ENCODE data around the gene RPS6KA3.
A peak's percentile ranks its signal among the peaks of the same experiment; 100 is the strongest.

Gene RPS6KA3

DNA sequence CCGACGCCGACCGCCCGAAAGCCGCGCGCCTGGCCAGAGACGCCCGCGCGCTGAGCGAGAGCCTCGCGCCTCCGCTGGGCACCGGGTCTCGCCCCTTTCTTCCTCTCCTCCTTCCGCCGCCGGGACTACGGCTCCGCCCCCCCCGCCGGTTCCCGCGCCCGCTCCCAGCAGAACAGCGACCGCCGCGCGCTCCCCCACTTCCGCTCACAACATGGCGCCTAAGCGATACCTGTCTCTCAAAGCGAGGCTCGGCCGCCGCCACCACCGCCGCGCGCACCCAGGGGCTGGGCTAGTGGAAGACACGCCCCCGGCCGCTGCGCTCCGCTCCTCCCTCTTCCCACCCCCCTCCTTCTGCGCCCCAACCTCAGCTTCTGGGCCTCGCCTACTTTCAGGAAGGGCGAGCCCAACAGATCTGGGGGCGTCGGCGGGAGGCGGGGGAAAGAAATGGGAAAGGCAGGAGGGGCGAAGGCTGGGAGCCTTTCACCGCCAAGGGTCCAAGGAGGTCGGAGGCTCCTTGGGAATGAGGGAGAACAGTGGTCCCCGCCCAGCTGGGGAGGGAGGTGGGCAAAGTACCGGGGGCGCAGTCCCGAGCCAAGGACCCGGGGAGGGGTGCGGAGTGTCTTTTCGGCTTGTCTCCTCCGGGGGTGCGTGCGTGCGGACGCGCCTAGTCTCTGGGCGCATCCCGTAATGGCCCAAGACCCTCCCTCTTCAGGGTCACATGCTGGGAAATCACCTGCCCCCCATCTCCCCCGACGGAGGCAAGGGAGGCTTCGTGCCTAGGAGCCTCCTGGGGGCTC lies at the start of gene RPS6KA3:
TSS of gene RPS6KA3 (minus strand) at position 100 of the 797 bp plus-strand sequence. CDS start 277 bp downstream, outside the sequence.
- peaks cover 3% of the 10 kb centered on the region for H3K27me3 ChIP-seq
- H3K9me3 ChIP-seq: no peaks in the 10 kb centered on the region
- peak within 1 kb of the TSS; percentile 74 for H3K27ac ChIP-seq
- no peak for TF ChIP-seq CTCF (IDR thresholded peaks at IDR 0.05)
- H3K4me1 ChIP-seq (ENCODE audit: control insufficient read depth in 1 of 2, insufficient read depth in 1 of 2, low read depth in 1 of 2, low read length in 1 of 2): peaks cover 17 to 36% of the 10 kb centered on the region in 2 experiments
- H3K36me3 ChIP-seq: no peaks in the 10 kb centered on the region
- peak within 1 kb of the TSS; percentile 70 to 82 for H3K4me3 ChIP-seq (ENCODE audit: low read depth in 1 of 2, low read length in 1 of 2)

- Histone ChIP-seq H3K27me3 (no peaks in the 10 kb centered on the region), H3K4me3 (ENCODE audit: low read depth in 1 of 2, low read length in 1 of 2) (no peak overlapping the region), H3K36me3 (no peaks in the 10 kb centered on the region), H3K27ac (no peak overlapping the region), H3K9me3 (no peaks in the 10 kb centered on the region), H3K4me1 (ENCODE audit: control insufficient read depth in 1 of 2, insufficient read depth in 1 of 2, low read depth in 1 of 2, low read length in 1 of 2) (peaks cover 0 to 3% of the 10 kb centered on the region in 2 experiments)
- no peak for TF ChIP-seq CTCF (IDR thresholded peaks at IDR 0.05)
Measured at GRCh38 chrX:20315140-20315539, 48.4 kb upstream of the RPS6KA3 start.

DNA sequence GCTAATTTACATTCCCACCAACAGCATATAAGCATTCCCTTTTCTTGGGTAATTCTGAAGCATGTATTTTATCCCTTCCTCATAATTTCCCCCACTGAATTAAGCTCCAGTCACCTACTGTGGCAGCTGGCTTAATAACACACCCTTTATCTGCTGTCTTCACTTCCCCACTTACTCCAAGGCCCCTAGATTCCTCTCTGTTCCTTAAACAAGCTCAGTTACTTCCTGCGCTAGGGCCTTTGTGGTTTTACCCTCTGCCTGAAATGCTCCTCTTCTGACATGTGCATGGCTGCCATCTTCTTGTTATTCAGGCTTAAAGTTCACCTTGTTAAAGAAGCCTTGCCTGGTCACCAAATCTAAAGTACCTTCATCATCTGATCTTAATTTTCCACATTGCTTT lies 47.2 kb upstream of the RPS6KA3 start:
- no peaks in the 10 kb centered on the region for H3K36me3 ChIP-seq
- no peaks in the 10 kb centered on the region for H3K9me3 ChIP-seq
- TF ChIP-seq CTCF (IDR thresholded peaks at IDR 0.05): no peak
- no peak overlapping the region for H3K27ac ChIP-seq
- H3K4me1 ChIP-seq (ENCODE audit: control insufficient read depth in 1 of 2, insufficient read depth in 1 of 2, low read depth in 1 of 2, low read length in 1 of 2): peaks cover 0 to 3% of the 10 kb centered on the region in 2 experiments
- H3K4me3 ChIP-seq (ENCODE audit: low read depth in 1 of 2, low read length in 1 of 2): no peak overlapping the region
- H3K27me3 ChIP-seq: no peaks in the 10 kb centered on the region

DNA sequence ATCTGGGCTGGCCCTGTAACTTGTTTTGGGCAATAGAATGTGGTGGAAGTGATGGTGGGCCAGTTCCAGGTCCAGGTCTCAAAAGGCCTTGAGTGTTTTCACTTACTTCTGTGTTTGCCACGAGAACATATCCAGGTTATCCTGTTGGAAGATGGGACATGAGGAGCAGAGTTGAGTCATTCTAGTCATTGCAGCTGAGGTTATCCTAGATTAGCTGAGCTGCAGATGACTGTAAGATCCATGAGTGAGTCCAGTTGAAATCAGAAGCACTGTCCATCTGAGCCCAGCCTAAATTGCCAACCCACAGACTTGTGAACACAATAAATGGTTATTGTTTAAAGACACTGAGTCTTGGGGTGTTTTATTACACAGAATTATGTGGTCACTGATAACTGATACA lies 45.3 kb upstream of the RPS6KA3 start:
- Histone ChIP-seq H3K4me3 (ENCODE audit: low read depth in 1 of 2, low read length in 1 of 2) (no peak overlapping the region), H3K27me3 (no peaks in the 10 kb centered on the region), H3K9me3 (no peaks in the 10 kb centered on the region), H3K36me3 (no peaks in the 10 kb centered on the region), H3K27ac (no peak overlapping the region), H3K4me1 (ENCODE audit: control insufficient read depth in 1 of 2, insufficient read depth in 1 of 2, low read depth in 1 of 2, low read length in 1 of 2) (peaks cover 0 to 3% of the 10 kb centered on the region in 2 experiments)
- no peak for TF ChIP-seq CTCF (IDR thresholded peaks at IDR 0.05)

- no peaks in the 10 kb centered on the region for H3K27me3 ChIP-seq
- peaks cover 0 to 3% of the 10 kb centered on the region in 2 experiments for H3K4me1 ChIP-seq (ENCODE audit: control insufficient read depth in 1 of 2, insufficient read depth in 1 of 2, low read depth in 1 of 2, low read length in 1 of 2)
- H3K4me3 ChIP-seq (ENCODE audit: low read depth in 1 of 2, low read length in 1 of 2): no peak overlapping the region
- H3K36me3 ChIP-seq: no peaks in the 10 kb centered on the region
- H3K9me3 ChIP-seq: no peaks in the 10 kb centered on the region
- H3K27ac ChIP-seq: no peak overlapping the region
- no peak for TF ChIP-seq CTCF (IDR thresholded peaks at IDR 0.05)
Measured at GRCh38 chrX:20311505-20311904, 44.8 kb upstream of the RPS6KA3 start.

All from neutrophil (primary cell).